ENCODE data around the gene EPN2. TPM values are rescaled to one million over a fixed set of nuclear protein-coding genes. Genes with fewer than 3 reads are reported as not detected.
A peak's percentile ranks its signal among the peaks of the same experiment; 100 is the strongest.

EPN2 gene
- polyA plus RNA-seq, 6 donors from 2014 or later = 9.8 to 35.0 (median 28.9) TPM

GRCh38 chr17:19248151-19248927, 11.2 kb downstream of the EPN2 start:
- Mint-ChIP-seq H3K27me3 (peaks cover 0 to 4% (median 0%) of the 10 kb centered on the region in 3 donors), H3K27ac (peak overlapping the region; percentile 21 to 86 (median 54)), H3K4me1 (peaks cover 28 to 42% (median 39%) of the 10 kb centered on the region in 3 donors), H3K9me3 (peaks cover 0 to 2% (median 0%) of the 10 kb centered on the region in 7 donors), H3K4me3 (peak overlapping the region in 4 of 8 donors; percentile 4 to 48 (median 25)), H3K36me3 (peaks cover 0 to 4% of the 10 kb centered on the region in 2 donors)
- ATAC-seq (ENCODE audit: low read depth in 2 of 2) (peak; percentile 53 to 63), DNase-seq (no peak)

- Mint-ChIP-seq H3K4me1 (peaks cover 28 to 43% (median 35%) of the 10 kb centered on the region in 3 donors), H3K27me3 (peaks cover 0 to 4% (median 0%) of the 10 kb centered on the region in 3 donors), H3K4me3 (peak overlapping the region in 4 of 8 donors; percentile 4 to 48 (median 25)), H3K36me3 (peaks cover 0 to 4% of the 10 kb centered on the region in 2 donors), H3K9me3 (peaks cover 0 to 2% (median 0%) of the 10 kb centered on the region in 7 donors), H3K27ac (peak overlapping the region in 4 of 6 donors; percentile 12 to 86 (median 36))
- no peak for DNase-seq
- no peak for ATAC-seq (ENCODE audit: low read depth in 2 of 2)
Observed at GRCh38 chr17:19248928-19249574, 11.9 kb downstream of the EPN2 start.

GRCh38 chr17:19249681-19250080, 12.5 kb downstream of the EPN2 start:
- H3K27ac Mint-ChIP-seq = peak overlapping the region in 2 of 6 donors; percentile 12 to 23
- no peak for DNase-seq
- peaks cover 0 to 4% of the 10 kb centered on the region in 2 donors for H3K36me3 Mint-ChIP-seq
- peaks cover 30 to 41% (median 34%) of the 10 kb centered on the region in 3 donors for H3K4me1 Mint-ChIP-seq
- peaks cover 0 to 7% (median 0%) of the 10 kb centered on the region in 3 donors for H3K27me3 Mint-ChIP-seq
- H3K9me3 Mint-ChIP-seq = peaks cover 0 to 2% (median 0%) of the 10 kb centered on the region in 7 donors
- ATAC-seq (ENCODE audit: low read depth in 2 of 2) = no peak
- H3K4me3 Mint-ChIP-seq = peak overlapping the region in 1 of 8 donors; percentile 16

- no peak overlapping the region for H3K27ac Mint-ChIP-seq
- peaks cover 33 to 41% (median 34%) of the 10 kb centered on the region in 3 donors for H3K4me1 Mint-ChIP-seq
- H3K27me3 Mint-ChIP-seq = peaks cover 0 to 12% (median 0%) of the 10 kb centered on the region in 3 donors
- H3K36me3 Mint-ChIP-seq = peaks cover 0 to 4% of the 10 kb centered on the region in 2 donors
- peaks cover 0 to 2% (median 0%) of the 10 kb centered on the region in 7 donors for H3K9me3 Mint-ChIP-seq
- DNase-seq = no peak
- H3K4me3 Mint-ChIP-seq = no peak overlapping the region
- ATAC-seq (ENCODE audit: low read depth in 2 of 2) = no peak
Observed at GRCh38 chr17:19250421-19251173, 13.4 kb downstream of the EPN2 start.

- DNase-seq (no peak), ATAC-seq (ENCODE audit: low read depth in 2 of 2) (no peak)
- Mint-ChIP-seq H3K4me3 (no peak overlapping the region), H3K4me1 (peaks cover 19 to 28% (median 22%) of the 10 kb centered on the region in 3 donors), H3K36me3 (peaks cover 0 to 4% of the 10 kb centered on the region in 2 donors), H3K9me3 (peaks cover 0 to 2% (median 0%) of the 10 kb centered on the region in 7 donors), H3K27me3 (peaks cover 6 to 16% (median 6%) of the 10 kb centered on the region in 3 donors), H3K27ac (no peak overlapping the region)
Observed at GRCh38 chr17:19253112-19253511, 15.9 kb downstream of the EPN2 start.

GRCh38 chr17:19254651-19255050, 17.5 kb downstream of the EPN2 start:
- peaks cover 0 to 4% of the 10 kb centered on the region in 2 donors for H3K36me3 Mint-ChIP-seq
- peaks cover 8 to 12% (median 9%) of the 10 kb centered on the region in 3 donors for H3K27me3 Mint-ChIP-seq
- no peak for DNase-seq
- no peak for ATAC-seq (ENCODE audit: low read depth in 2 of 2)
- H3K9me3 Mint-ChIP-seq = peaks cover 0 to 2% (median 0%) of the 10 kb centered on the region in 7 donors
- peaks cover 6 to 17% (median 15%) of the 10 kb centered on the region in 3 donors for H3K4me1 Mint-ChIP-seq
- peak overlapping the region in 1 of 6 donors; percentile 54 for H3K27ac Mint-ChIP-seq
- no peak overlapping the region for H3K4me3 Mint-ChIP-seq

GRCh38 chr17:19255279-19255678, 18.1 kb downstream of the EPN2 start:
- Mint-ChIP-seq H3K27me3 (peaks cover 9 to 18% (median 14%) of the 10 kb centered on the region in 3 donors), H3K9me3 (peaks cover 0 to 2% (median 0%) of the 10 kb centered on the region in 7 donors), H3K36me3 (peaks cover 0 to 4% of the 10 kb centered on the region in 2 donors), H3K4me3 (peak overlapping the region in 1 of 8 donors; percentile 6), H3K4me1 (peaks cover 4 to 23% (median 21%) of the 10 kb centered on the region in 3 donors), H3K27ac (no peak overlapping the region)
- no peak for DNase-seq
- ATAC-seq (ENCODE audit: low read depth in 2 of 2) = no peak

GRCh38 chr17:19258371-19258770, 21.2 kb downstream of the EPN2 start:
- ATAC-seq (ENCODE audit: low read depth in 2 of 2) (no peak), DNase-seq (no peak)
- H3K27me3 Mint-ChIP-seq = peaks cover 15 to 34% (median 24%) of the 10 kb centered on the region in 3 donors
- no peaks in the 10 kb centered on the region for H3K9me3 Mint-ChIP-seq
- H3K36me3 Mint-ChIP-seq = peaks cover 5 to 11% of the 10 kb centered on the region in 2 donors
- no peak overlapping the region for H3K27ac Mint-ChIP-seq
- H3K4me3 Mint-ChIP-seq = no peak overlapping the region
- H3K4me1 Mint-ChIP-seq = peaks cover 4 to 30% (median 30%) of the 10 kb centered on the region in 3 donors

- Mint-ChIP-seq H3K36me3 (peaks cover 5 to 12% of the 10 kb centered on the region in 2 donors), H3K9me3 (no peaks in the 10 kb centered on the region), H3K27ac (no peak overlapping the region), H3K4me3 (no peak overlapping the region), H3K27me3 (peaks cover 15 to 38% (median 23%) of the 10 kb centered on the region in 3 donors), H3K4me1 (peaks cover 15 to 33% (median 28%) of the 10 kb centered on the region in 3 donors)
- no peak for DNase-seq
- no peak for ATAC-seq (ENCODE audit: low read depth in 2 of 2)
Observed at GRCh38 chr17:19260958-19261357, 23.8 kb downstream of the EPN2 start.

GRCh38 chr17:19261426-19261825, 24.3 kb downstream of the EPN2 start:
- peaks cover 5 to 12% of the 10 kb centered on the region in 2 donors for H3K36me3 Mint-ChIP-seq
- ATAC-seq (ENCODE audit: low read depth in 2 of 2) (no peak), DNase-seq (no peak)
- H3K9me3 Mint-ChIP-seq = no peaks in the 10 kb centered on the region
- no peak overlapping the region for H3K27ac Mint-ChIP-seq
- peaks cover 15 to 36% (median 28%) of the 10 kb centered on the region in 3 donors for H3K4me1 Mint-ChIP-seq
- no peak overlapping the region for H3K4me3 Mint-ChIP-seq
- peaks cover 15 to 38% (median 23%) of the 10 kb centered on the region in 3 donors for H3K27me3 Mint-ChIP-seq

GRCh38 chr17:19262650-19263631, 25.8 kb downstream of the EPN2 start:
- DNase-seq (no peak), ATAC-seq (ENCODE audit: low read depth in 2 of 2) (no peak)
- H3K4me1 Mint-ChIP-seq = peaks cover 15 to 37% (median 28%) of the 10 kb centered on the region in 3 donors
- H3K27ac Mint-ChIP-seq = peak overlapping the region in 1 of 6 donors; percentile 21
- peaks cover 11 to 34% (median 20%) of the 10 kb centered on the region in 3 donors for H3K27me3 Mint-ChIP-seq
- peaks cover 5 to 12% of the 10 kb centered on the region in 2 donors for H3K36me3 Mint-ChIP-seq
- peak overlapping the region in 1 of 8 donors; percentile 58 for H3K4me3 Mint-ChIP-seq
- no peaks in the 10 kb centered on the region for H3K9me3 Mint-ChIP-seq

- DNase-seq (no peak), ATAC-seq (ENCODE audit: low read depth in 2 of 2) (no peak)
- Mint-ChIP-seq H3K36me3 (peaks cover 5 to 12% of the 10 kb centered on the region in 2 donors), H3K27me3 (peaks cover 7 to 30% (median 19%) of the 10 kb centered on the region in 3 donors), H3K4me1 (peaks cover 19 to 44% (median 30%) of the 10 kb centered on the region in 3 donors), H3K27ac (peak overlapping the region in 1 of 6 donors; percentile 18), H3K9me3 (no peaks in the 10 kb centered on the region), H3K4me3 (no peak overlapping the region)
Observed at GRCh38 chr17:19263641-19264051, 26.5 kb downstream of the EPN2 start.
